ENCODE measurements around the gene STH. TPM values are rescaled to one million over a fixed set of nuclear protein-coding genes. Genes with fewer than 3 reads are reported as not detected.

Gene STH
- total and polyA plus RNA-seq, 2 experiments from 2014 or later = 0.55 TPM; not detected in 1

GRCh38 chr17:45997166-45997565 lies 1.9 kb upstream of the STH start (continued):
- TF ChIP-seq ZNF462 (CRISPR knock-in tag; IDR thresholded peaks at IDR 0.05) (no peak), ZNF114 (CRISPR knock-in tag; IDR thresholded peaks at IDR 0.05) (no peak), CREB1 (CRISPR knock-in tag; IDR thresholded peaks at IDR 0.05; ENCODE audit: low read depth) (no peak)

- no peak overlapping the region for H3K4me3 ChIP-seq
- H3F3A ChIP-seq (replicated peaks; ENCODE audit: low read depth) = no peaks in the 10 kb centered on the region
- no peaks in the 10 kb centered on the region for H3K9me3 Mint-ChIP-seq
- no peak overlapping the region for H2AFZ ChIP-seq
- H3K79me2 ChIP-seq (replicated peaks; ENCODE audit: insufficient read depth) = no peaks in the 10 kb centered on the region
- peaks cover 12% of the 10 kb centered on the region for H3K27me3 Mint-ChIP-seq (ENCODE audit: insufficient read depth, low read depth, poor library complexity)
- no peaks in the 10 kb centered on the region for H3K9me2 ChIP-seq (ENCODE audit: insufficient read depth)
- H4K20me1 ChIP-seq (replicated peaks; ENCODE audit: insufficient read depth) = no peaks in the 10 kb centered on the region
- peaks cover 5% of the 10 kb centered on the region for H3K4me1 Mint-ChIP-seq
- ATAC-seq = no peak
- no peak overlapping the region for H3K27ac ChIP-seq (ENCODE audit: low read depth)
- no peaks in the 10 kb centered on the region for H3K36me3 ChIP-seq (ENCODE audit: insufficient read depth)
- H3K4me1 ChIP-seq (ENCODE audit: insufficient read depth) = no peaks in the 10 kb centered on the region; the same call in 1 of the 2 replicates
- no peak for DNase-seq (ENCODE audit: low spot score)
- H3K27ac Mint-ChIP-seq = no peak overlapping the region
- H3K36me3 Mint-ChIP-seq (ENCODE audit: low read depth) = no peaks in the 10 kb centered on the region
- no peaks in the 10 kb centered on the region for H3K27me3 ChIP-seq (ENCODE audit: insufficient read depth)
- H3K4me2 ChIP-seq = no peak overlapping the region
- H3K4me3 Mint-ChIP-seq = no peak overlapping the region
- TF ChIP-seq STAT1 (IDR thresholded peaks at IDR 0.05; ENCODE audit: unreplicated experiment) (no peak), NANOG (IDR thresholded peaks at IDR 0.05; ENCODE audit: borderline replicate concordance) (no peak), ZNF462 (CRISPR knock-in tag; IDR thresholded peaks at IDR 0.05) (no peak), CREB1 (CRISPR knock-in tag; IDR thresholded peaks at IDR 0.05; ENCODE audit: low read depth) (no peak), JUNB (IDR thresholded peaks at IDR 0.05; ENCODE audit: unreplicated experiment) (no peak), ZNF114 (CRISPR knock-in tag; IDR thresholded peaks at IDR 0.05) (no peak), ETS1 (IDR thresholded peaks at IDR 0.05) (no peak)
Observed at GRCh38 chr17:45997624-45998023, 1.4 kb upstream of the STH start.

All from GM23338 (cell line).